GM12891 (cell line): ENCODE results near the gene CPNE2.

Experiments used
- POLR2A ChIP-seq: IDR thresholded peaks from 2 replicates; pipeline ENCODE4 v1.6.1; 2011; ENCODE audit warnings: low read depth, low read length, control low read depth
- POLR2AphosphoS5 ChIP-seq: IDR thresholded peaks from 2 replicates; pipeline ENCODE4 v1.6.1; 2011; ENCODE audit warnings: low read depth, low read length, control low read depth
- SPI1 ChIP-seq: IDR thresholded peaks from 2 replicates; pipeline ENCODE4 v1.6.1; 2011; ENCODE audit warnings: low read depth, low read length, control low read depth

DNA sequence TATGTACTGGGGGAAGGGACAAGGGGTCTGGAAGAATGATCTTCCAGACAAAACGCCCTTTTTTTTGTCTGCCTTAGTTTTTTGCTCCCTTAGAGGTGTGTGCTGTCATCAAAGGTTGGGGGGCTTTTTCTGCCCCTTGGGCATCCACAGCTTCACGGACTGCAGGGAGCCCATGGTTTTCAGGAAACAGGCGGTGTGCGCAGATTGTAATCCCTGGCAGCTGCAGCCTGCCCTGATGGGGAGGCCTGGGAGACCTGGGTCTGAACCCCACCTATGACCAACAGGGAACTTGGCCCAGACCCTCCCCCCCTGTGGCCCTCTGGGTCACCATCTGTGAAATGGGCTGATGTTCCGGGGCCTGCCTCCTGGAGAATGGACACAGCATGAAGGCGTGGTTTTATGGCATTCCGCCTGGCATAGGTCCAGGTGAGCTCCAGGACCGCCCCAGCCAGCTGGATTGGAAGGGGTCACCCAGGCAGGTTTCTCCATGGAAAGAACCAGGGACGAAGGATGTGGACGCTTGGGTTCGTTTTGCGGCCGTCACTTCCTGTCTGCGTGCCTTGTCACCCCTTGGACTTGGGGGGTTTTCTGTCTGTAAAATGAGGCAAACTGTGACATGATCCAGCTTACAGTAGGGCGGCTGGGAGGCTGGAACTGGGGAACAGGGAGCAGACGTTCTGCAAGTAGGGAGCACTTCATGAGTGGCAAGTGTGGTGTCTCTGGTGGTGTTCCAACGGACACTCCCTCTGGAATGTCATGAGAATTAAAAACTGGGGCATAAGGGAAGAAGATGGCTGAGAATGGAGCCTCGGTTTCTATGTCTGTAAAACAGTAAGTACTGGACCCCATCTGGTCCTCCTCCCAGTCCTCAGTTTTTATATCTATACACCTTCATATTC is 1.5 kb downstream of the CPNE2 start:
- no peak for TF ChIP-seq POLR2A
- no peak for TF ChIP-seq SPI1
- TF ChIP-seq POLR2AphosphoS5: no peak
